Stomach (tissue), 9 donors: Measurements from ENCODE around the gene TRA2B. TPM values are rescaled to one million over a fixed set of nuclear protein-coding genes. Genes with fewer than 3 reads are reported as not detected.

Experiments
- DNase-seq, 2 donors: peaks; one replicate each; pipeline versions ENCODE4 v3.0.0 to v3.0.0-alpha.2; 2013 to 2019
- H3K27ac ChIP-seq, 5 donors: fragments of 200-600 bp in 4 of 5; sonication (generic) in 4 of 5; one replicate each; pipeline ENCODE4 v1.5.1; 2013 to 2019; ENCODE audit warnings: mild to moderate bottlenecking in 1 of 5, moderate library complexity in 1 of 5
- H3K27me3 ChIP-seq, 3 donors: fragments of 200-600 bp; sonication (generic); one replicate each; pipeline ENCODE4 v1.5.1; 2017 to 2019; ENCODE audit warnings: mixed run types in 1 of 3
- H3K36me3 ChIP-seq, 4 donors: fragments of 200-600 bp; sonication (generic); 1 replicate in 3 of 4; 2 replicates in 1 of 4; pipeline ENCODE4 v1.5.1; 2016 to 2019
- H3K4me1 ChIP-seq, 4 donors: fragments of 200-600 bp; sonication (generic); one replicate each; pipeline ENCODE4 v1.5.1; 2016 to 2019
- H3K4me3 ChIP-seq, 4 donors: fragments of 200-600 bp; sonication (generic) in 3 of 4; one replicate each; pipeline ENCODE4 v1.5.1; 2016 to 2019; ENCODE audit warnings: mild to moderate bottlenecking in 1 of 4
- H3K9me3 ChIP-seq, 4 donors: fragments of 200-600 bp; sonication (generic); one replicate each; pipeline ENCODE4 v1.5.1; 2016 to 2019
- EP300 ChIP-seq: sonication (generic); formaldehyde crosslinking; IDR thresholded peaks from one replicate; pipeline ENCODE4 v1.6.1; 2017; ENCODE audit warnings: antibody characterized with exemption
- POLR2A ChIP-seq, 4 donors: fragments of 450-650 bp; IDR thresholded peaks; one replicate each; pipeline ENCODE4 v1.6.1; 2016; ENCODE audit warnings: antibody characterized with exemption in 4 of 4, control low read depth in 2 of 4, mild to moderate bottlenecking in 1 of 4, moderate library complexity in 1 of 4
- POLR2AphosphoS5 ChIP-seq, 3 donors: sonication (generic); formaldehyde crosslinking; IDR thresholded peaks; one replicate each; pipeline ENCODE4 v1.6.1; 2016; ENCODE audit warnings: antibody characterized with exemption in 3 of 3
- WGBS, 5 donors: extraction: QIAGEN DNeasy Blood & Tissue Kit in 3 of 5; methylation state at CpG; one replicate each; pipeline versions ENCODE4 v1.1.5 to v1.1.7; 2013 to 2018; 5-methylcytosine and 5-hydroxymethylcytosine counted together
- intact Hi-C: fragments of 100-400 bp; cut with DNase I; formaldehyde crosslinking; loops from one replicate; pipeline ENCODE4 v1.15.1; 2023; ENCODE audit warnings: low total_unique reads
- polyA plus RNA-seq, 3 donors: library from polyadenylated mRNA; stranded (reverse); fragments of 200-250 nt; gene quantifications; one replicate each; pipeline ENCODE4 v1.2.3, GENCODE V29; 2013
- total RNA-seq, 5 donors: library from RNA; depleted of rRNA; stranded (reverse); fragments of >200 nt; gene quantifications; one replicate each; pipeline versions ENCODE4 v1.1.0 to v1.2.3, GENCODE V29; 2014 to 2016
- TF ChIP-seq, protein P1 (sequence below), 7 experiments: fragments of 450-650 bp in 4 of 7; fragments of 200-600 bp in 3 of 7; sonication (generic) in 3 of 7; IDR thresholded peaks; one replicate each; pipeline ENCODE4 v1.5.1; 2016 to 2019; ENCODE audit warnings: antibody characterized with exemption in 7 of 7, control low read depth in 2 of 7, mild to moderate bottlenecking in 1 of 7
- donor health status: healthy with polysubstance abuse.
- donor health status: Bipolar disorder and iron deficiency.
- donor health status: healthy.

Gene TRA2B
- total and polyA plus RNA-seq, 8 donors = 55.8 to 298 (median 103) TPM

DNA sequence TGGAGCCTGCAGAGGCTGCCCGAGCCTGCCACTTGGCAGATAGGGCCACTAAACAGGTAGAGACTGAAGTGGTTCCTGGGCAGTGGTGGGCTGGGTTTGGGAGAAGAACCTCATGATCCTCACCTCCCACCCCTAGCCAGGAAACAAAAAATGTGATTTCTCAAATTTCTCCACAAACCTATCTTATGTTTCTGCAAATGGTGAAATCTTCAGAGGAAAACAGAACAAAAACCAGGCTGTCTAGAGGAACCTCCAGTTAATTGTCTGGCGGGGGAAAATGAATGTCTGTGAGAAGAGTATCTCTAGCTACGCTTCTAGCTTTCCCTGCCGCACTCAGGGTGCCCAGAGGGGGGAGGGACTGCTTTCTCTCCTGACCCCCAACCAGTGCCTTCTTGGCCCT lies 55.9 kb downstream of the TRA2B start:
- 91 to 96% (median 93%) methylated on average over 4 of the region's 4 CpGs for WGBS, 5 donors
- intact Hi-C loops = no loop called here

DNA sequence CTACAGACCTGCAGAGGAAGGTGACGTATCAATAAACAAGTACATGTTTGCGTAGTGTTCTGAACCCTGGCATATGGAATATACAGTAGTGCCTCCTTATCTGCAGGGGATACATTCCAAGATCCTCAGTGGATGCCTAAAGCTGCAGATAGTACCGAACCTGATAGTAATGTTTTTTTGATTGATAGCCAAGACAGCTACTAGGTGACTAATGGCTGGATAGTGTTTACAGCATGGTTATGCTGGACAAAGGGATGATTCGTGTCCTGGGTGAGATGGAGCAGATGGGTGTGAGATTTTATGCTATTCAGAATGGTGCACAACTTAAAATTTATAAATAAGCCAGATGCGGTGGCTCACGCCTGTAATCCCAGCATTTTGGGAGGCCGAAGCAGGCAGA lies 57.2 kb downstream of the TRA2B start:
- Histone ChIP-seq H3K4me3 (no peak overlapping the region), H3K27ac (no peak overlapping the region), H3K9me3 (no peaks in the 10 kb centered on the region), H3K4me1 (no peaks in the 10 kb centered on the region), H3K27me3 (peaks cover 0 to 21% (median 0%) of the 10 kb centered on the region in 3 donors), H3K36me3 (no peaks in the 10 kb centered on the region)
- WGBS, 5 donors = 71 to 80% (median 75%) methylated on average over 7 of the region's 7 CpGs
- intact Hi-C loops = no loop called here
- no peak for TF ChIP-seq EP300
- TF ChIP-seq, protein P1, sequence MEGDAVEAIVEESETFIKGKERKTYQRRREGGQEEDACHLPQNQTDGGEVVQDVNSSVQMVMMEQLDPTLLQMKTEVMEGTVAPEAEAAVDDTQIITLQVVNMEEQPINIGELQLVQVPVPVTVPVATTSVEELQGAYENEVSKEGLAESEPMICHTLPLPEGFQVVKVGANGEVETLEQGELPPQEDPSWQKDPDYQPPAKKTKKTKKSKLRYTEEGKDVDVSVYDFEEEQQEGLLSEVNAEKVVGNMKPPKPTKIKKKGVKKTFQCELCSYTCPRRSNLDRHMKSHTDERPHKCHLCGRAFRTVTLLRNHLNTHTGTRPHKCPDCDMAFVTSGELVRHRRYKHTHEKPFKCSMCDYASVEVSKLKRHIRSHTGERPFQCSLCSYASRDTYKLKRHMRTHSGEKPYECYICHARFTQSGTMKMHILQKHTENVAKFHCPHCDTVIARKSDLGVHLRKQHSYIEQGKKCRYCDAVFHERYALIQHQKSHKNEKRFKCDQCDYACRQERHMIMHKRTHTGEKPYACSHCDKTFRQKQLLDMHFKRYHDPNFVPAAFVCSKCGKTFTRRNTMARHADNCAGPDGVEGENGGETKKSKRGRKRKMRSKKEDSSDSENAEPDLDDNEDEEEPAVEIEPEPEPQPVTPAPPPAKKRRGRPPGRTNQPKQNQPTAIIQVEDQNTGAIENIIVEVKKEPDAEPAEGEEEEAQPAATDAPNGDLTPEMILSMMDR (IDR thresholded peaks at IDR 0.05) = no peak
- TF ChIP-seq POLR2A (IDR thresholded peaks at IDR 0.05) = no peak
- TF ChIP-seq POLR2AphosphoS5 (IDR thresholded peaks at IDR 0.05) = no peak
- no peak for DNase-seq

More for the DNA sequence above, 55.9 kb downstream of the TRA2B start:
- Histone ChIP-seq H3K27me3 (peaks cover 0 to 21% (median 0%) of the 10 kb centered on the region in 3 donors), H3K36me3 (no peaks in the 10 kb centered on the region), H3K27ac (no peak overlapping the region), H3K9me3 (no peaks in the 10 kb centered on the region), H3K4me1 (no peaks in the 10 kb centered on the region), H3K4me3 (no peak overlapping the region)
- DNase-seq = no peak
- TF ChIP-seq EP300 (no peak), POLR2A (IDR thresholded peaks at IDR 0.05) (no peak), POLR2AphosphoS5 (IDR thresholded peaks at IDR 0.05) (no peak)
- TF ChIP-seq, protein P1 (IDR thresholded peaks at IDR 0.05) = no peak

DNA sequence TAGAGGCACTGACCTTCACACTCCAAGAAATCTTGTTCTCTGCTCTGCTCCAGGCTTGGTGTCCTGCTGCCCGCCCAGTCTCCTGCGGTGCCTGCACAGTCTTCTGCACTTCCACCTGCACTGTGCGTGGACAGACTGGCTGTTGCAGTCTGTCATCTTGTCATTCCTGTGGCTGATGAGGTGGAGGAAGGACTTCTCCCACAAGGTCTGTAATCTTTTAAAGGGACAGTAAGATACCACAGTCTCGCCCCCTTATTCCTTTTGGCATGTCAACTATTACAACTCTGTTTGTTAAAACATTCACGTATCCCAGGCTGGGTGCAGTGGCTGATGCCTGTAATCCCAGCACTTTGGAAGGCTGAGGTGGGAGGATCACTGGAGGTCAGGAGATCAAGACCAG lies 58.9 kb downstream of the TRA2B start:
- Histone ChIP-seq H3K4me3 (no peak overlapping the region), H3K36me3 (no peaks in the 10 kb centered on the region), H3K27me3 (peaks cover 0 to 21% (median 0%) of the 10 kb centered on the region in 3 donors), H3K27ac (no peak overlapping the region), H3K4me1 (no peaks in the 10 kb centered on the region), H3K9me3 (no peaks in the 10 kb centered on the region)
- DNase-seq = no peak
- intact Hi-C loops = no loop called here
- WGBS, 5 donors = 70 to 81% (median 73%) methylated on average over 5 of the region's 5 CpGs
- TF ChIP-seq POLR2A (IDR thresholded peaks at IDR 0.05) = no peak
- TF ChIP-seq POLR2AphosphoS5 (IDR thresholded peaks at IDR 0.05) = no peak
- no peak for TF ChIP-seq EP300
- TF ChIP-seq, protein P1 (IDR thresholded peaks at IDR 0.05) = no peak

DNA sequence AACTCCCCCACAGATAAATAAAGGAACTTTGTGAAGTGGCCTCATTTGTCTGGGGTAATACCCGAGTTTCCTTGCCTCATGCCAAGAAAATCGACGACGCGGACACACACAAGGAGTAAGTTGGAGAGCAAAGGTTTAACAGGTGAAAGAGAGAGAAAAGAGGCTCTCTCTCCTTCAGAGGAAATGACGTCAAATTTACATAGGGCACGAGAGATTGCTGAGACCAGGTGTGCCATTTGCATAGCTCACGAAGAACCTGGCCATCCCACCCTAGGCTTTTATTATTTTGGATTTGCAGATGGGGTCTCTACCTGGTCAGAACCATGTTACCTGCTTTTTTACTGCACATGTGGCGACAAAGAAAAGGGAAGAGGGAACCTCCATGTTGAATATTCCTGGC lies 63.7 kb downstream of the TRA2B start:
- 38 to 59% (median 54%) methylated on average over 9 of the region's 9 CpGs for WGBS, 5 donors
- peaks cover 0 to 10% (median 0%) of the 10 kb centered on the region in 3 donors for H3K27me3 ChIP-seq
- H3K36me3 ChIP-seq = no peaks in the 10 kb centered on the region
- H3K27ac ChIP-seq = no peak overlapping the region
- intact Hi-C loops = no loop called here
- no peaks in the 10 kb centered on the region for H3K9me3 ChIP-seq
- no peaks in the 10 kb centered on the region for H3K4me1 ChIP-seq
- DNase-seq = peak in 1 of 2 donors; percentile 17
- H3K4me3 ChIP-seq = no peak overlapping the region
- TF ChIP-seq, protein P1 (IDR thresholded peaks at IDR 0.05) = no peak
- TF ChIP-seq POLR2AphosphoS5 (IDR thresholded peaks at IDR 0.05) (no peak), POLR2A (IDR thresholded peaks at IDR 0.05) (no peak), EP300 (no peak)
